GM12891 (cell line): Measurements from ENCODE around the gene WDR7.

Experiments used
- POLR2AphosphoS5 ChIP-seq: IDR thresholded peaks from 2 replicates; pipeline ENCODE4 v1.6.1; 2011; ENCODE audit warnings: low read depth, low read length, control low read depth
- POU2F2 ChIP-seq: IDR thresholded peaks from 2 replicates; pipeline ENCODE4 v1.6.1; 2011; ENCODE audit warnings: low read depth, mild to moderate bottlenecking, control low read depth, low read length, moderate library complexity

GRCh38 chr18:56999823-57000222 is 348.7 kb downstream of the WDR7 start:
- TF ChIP-seq POU2F2, result no peak
- TF ChIP-seq POLR2AphosphoS5, result no peak
